Subcutaneous abdominal adipose tissue (tissue), 5 donors: ENCODE measurements around the gene TRMT61A.
A peak's percentile ranks its signal among the peaks of the same experiment; 100 is the strongest.

Experiments used
- H3K27ac ChIP-seq: one replicate; pipeline ENCODE4 v1.7.0; 2013; ENCODE audit warnings: low read depth, mild to moderate bottlenecking, inconsistent platforms, low read length, moderate library complexity
- H3K27me3 ChIP-seq, 5 donors: one replicate each; pipeline ENCODE4 v1.7.0; 2013; ENCODE audit warnings: low read length in 5 of 5, inconsistent platforms in 1 of 5; ENCODE audit not compliant: control insufficient read depth in 5 of 5, insufficient read depth in 4 of 5
- H3K36me3 ChIP-seq, 5 donors: one replicate each; pipeline ENCODE4 v1.7.0; 2013; ENCODE audit warnings: low read length in 5 of 5; ENCODE audit not compliant: control insufficient read depth in 5 of 5, insufficient read depth in 5 of 5
- H3K4me1 ChIP-seq, 5 donors: one replicate each; pipeline ENCODE4 v1.7.0; 2013; ENCODE audit warnings: low read length in 5 of 5, mild to moderate bottlenecking in 3 of 5, moderate library complexity in 1 of 5; ENCODE audit not compliant: control insufficient read depth in 5 of 5, insufficient read depth in 5 of 5
- H3K4me3 ChIP-seq, 5 donors: one replicate each; pipeline ENCODE4 v1.7.0; 2013; ENCODE audit warnings: low read length in 5 of 5, low read depth in 1 of 5
- H3K9ac ChIP-seq, 5 donors: one replicate each; pipeline ENCODE4 v1.7.0; 2013; ENCODE audit warnings: low read length in 5 of 5, mild to moderate bottlenecking in 4 of 5, moderate library complexity in 3 of 5
- H3K9me3 ChIP-seq, 5 donors: one replicate each; pipeline ENCODE4 v1.7.0; 2013; ENCODE audit warnings: low read length in 5 of 5; ENCODE audit not compliant: control insufficient read depth in 5 of 5
- donor health status: healthy.
- donor health status: healthy.
- donor health status: healthy.
- donor health status: healthy.
- donor health status: healthy.

TRMT61A gene

GRCh38 chr14:103535081-103535890 lies 6.3 kb downstream of the TRMT61A start:
- peaks cover 0 to 4% (median 0%) of the 10 kb centered on the region in 5 donors for H3K27me3 ChIP-seq
- peaks cover 0 to 44% (median 32%) of the 10 kb centered on the region in 5 donors for H3K4me1 ChIP-seq
- no peak overlapping the region for H3K4me3 ChIP-seq
- no peak overlapping the region for H3K27ac ChIP-seq
- peaks cover 0 to 42% (median 25%) of the 10 kb centered on the region in 5 donors for H3K36me3 ChIP-seq
- H3K9me3 ChIP-seq, result no peaks in the 10 kb centered on the region
- no peak overlapping the region for H3K9ac ChIP-seq

- H3K27ac ChIP-seq, result no peak overlapping the region
- H3K4me3 ChIP-seq, result no peak overlapping the region
- H3K4me1 ChIP-seq, result peaks cover 0 to 45% (median 32%) of the 10 kb centered on the region in 5 donors
Measured at GRCh38 chr14:103535891-103536565, 7.0 kb downstream of the TRMT61A start.

GRCh38 chr14:103536693-103537092 lies 7.7 kb downstream of the TRMT61A start:
- Histone ChIP-seq H3K36me3 (peaks cover 0 to 42% (median 25%) of the 10 kb centered on the region in 5 donors), H3K4me1 (peaks cover 0 to 45% (median 34%) of the 10 kb centered on the region in 5 donors), H3K27me3 (peaks cover 0 to 4% (median 0%) of the 10 kb centered on the region in 5 donors), H3K9me3 (no peaks in the 10 kb centered on the region), H3K9ac (no peak overlapping the region), H3K27ac (no peak overlapping the region), H3K4me3 (no peak overlapping the region)

More at GRCh38 chr14:103535891-103536565, 7.0 kb downstream of the TRMT61A start:
- H3K27me3 ChIP-seq, result peaks cover 0 to 4% (median 0%) of the 10 kb centered on the region in 5 donors
- H3K9me3 ChIP-seq, result no peaks in the 10 kb centered on the region
- no peak overlapping the region for H3K9ac ChIP-seq
- peaks cover 0 to 42% (median 25%) of the 10 kb centered on the region in 5 donors for H3K36me3 ChIP-seq

- H3K4me3 ChIP-seq, result no peak overlapping the region
- peaks cover 4 to 51% (median 41%) of the 10 kb centered on the region in 5 donors for H3K4me1 ChIP-seq
- H3K36me3 ChIP-seq, result peaks cover 0 to 37% (median 22%) of the 10 kb centered on the region in 5 donors
- H3K27ac ChIP-seq, result no peak overlapping the region
- no peaks in the 10 kb centered on the region for H3K9me3 ChIP-seq
- no peak overlapping the region for H3K9ac ChIP-seq
- H3K27me3 ChIP-seq, result peaks cover 0 to 4% (median 0%) of the 10 kb centered on the region in 5 donors
Measured at GRCh38 chr14:103537175-103537990, 8.4 kb downstream of the TRMT61A start.

- Histone ChIP-seq H3K27ac (no peak overlapping the region), H3K9me3 (no peaks in the 10 kb centered on the region), H3K9ac (peak overlapping the region in 1 of 5 donors; percentile 19), H3K27me3 (peaks cover 0 to 4% (median 0%) of the 10 kb centered on the region in 5 donors), H3K4me1 (peaks cover 4 to 62% (median 52%) of the 10 kb centered on the region in 5 donors), H3K4me3 (no peak overlapping the region), H3K36me3 (peaks cover 0 to 27% (median 17%) of the 10 kb centered on the region in 5 donors)
Measured at GRCh38 chr14:103538291-103539055, 9.5 kb downstream of the TRMT61A start.

GRCh38 chr14:103539056-103539825 lies 10.2 kb downstream of the TRMT61A start:
- Histone ChIP-seq H3K4me3 (no peak overlapping the region), H3K9me3 (no peaks in the 10 kb centered on the region), H3K9ac (peak overlapping the region in 1 of 5 donors; percentile 19), H3K27ac (no peak overlapping the region), H3K36me3 (peaks cover 0 to 20% (median 13%) of the 10 kb centered on the region in 5 donors), H3K4me1 (peaks cover 4 to 69% (median 59%) of the 10 kb centered on the region in 5 donors), H3K27me3 (peaks cover 0 to 4% (median 0%) of the 10 kb centered on the region in 5 donors)

GRCh38 chr14:103540821-103541708 lies 12.1 kb downstream of the TRMT61A start:
- peak overlapping the region in 1 of 5 donors; percentile 20 for H3K9ac ChIP-seq
- H3K4me1 ChIP-seq, result peaks cover 4 to 70% (median 63%) of the 10 kb centered on the region in 5 donors
- peaks cover 0 to 4% (median 0%) of the 10 kb centered on the region in 5 donors for H3K27me3 ChIP-seq
- no peaks in the 10 kb centered on the region for H3K9me3 ChIP-seq
- H3K4me3 ChIP-seq, result no peak overlapping the region
- H3K36me3 ChIP-seq, result peaks cover 0 to 2% (median 0%) of the 10 kb centered on the region in 5 donors
- H3K27ac ChIP-seq, result peak overlapping the region; percentile 65
